A673 (cell line): ENCODE measurements around the gene LPIN2. TPM values are rescaled to one million over a fixed set of nuclear protein-coding genes. Genes with fewer than 3 reads are reported as not detected.
"Not testable (repeated sequence)": the region's sequence is repeated elsewhere in the genome, so short reads cannot be mapped to it uniquely, and the experiment has no call there.

ENCODE experiments used
- BruUV-seq: library from RNA; stranded (reverse); fragments of 400-500 nt; replicated peaks from 2 replicates; lab custom pipeline; 2021; lab: Mats Ljungman, UMichigan
- CTCF ChIA-PET: fragments of 300-600 bp; sonication (Branson Sonifier 250); formaldehyde crosslinking; loops from one replicate; lab custom pipeline; 2022; ENCODE audit warnings: antibody characterized with exemption; lab: Charles Lee
- POLR2A ChIA-PET: fragments of 300-600 bp; sonication (Branson Sonifier 250); formaldehyde crosslinking; loops from one replicate; lab custom pipeline; 2022; ENCODE audit warnings: antibody characterized with exemption; ENCODE audit not compliant: low non-redundant PET; lab: Charles Lee
- DNase-seq: peaks from one replicate; pipeline ENCODE4 v3.0.0-alpha.2; 2015; ENCODE audit warnings: low spot score
- H3K27ac ChIP-seq: fragments of 200-600 bp; sonication (generic); 2 replicates; pipeline ENCODE4 v1.5.1; 2016; ENCODE audit warnings: mixed run types, low read depth, mild to moderate bottlenecking, mixed read lengths, antibody characterized with exemption, low read length; ENCODE audit not compliant: poor library complexity, severe bottlenecking
- H3K27me3 ChIP-seq: fragments of 200-600 bp; sonication (generic); replicated peaks from 2 replicates; pipeline ENCODE4 v1.6.1; 2017; ENCODE audit warnings: mixed run types, low read depth, mild to moderate bottlenecking, mixed read lengths, antibody characterized with exemption, low read length; ENCODE audit not compliant: insufficient read depth, poor library complexity
- H3K36me3 ChIP-seq: fragments of 200-600 bp; sonication (generic); 2 replicates; pipeline ENCODE4 v1.6.1; 2016; ENCODE audit warnings: mixed run types, mild to moderate bottlenecking, mixed read lengths, antibody characterized with exemption, low read length; ENCODE audit not compliant: insufficient read depth, poor library complexity, severe bottlenecking
- H3K4me1 ChIP-seq: fragments of 200-600 bp; sonication (generic); 2 replicates; pipeline ENCODE4 v1.6.1; 2017; ENCODE audit warnings: mixed run types, mild to moderate bottlenecking, mixed read lengths, antibody characterized with exemption, low read length; ENCODE audit not compliant: insufficient read depth, poor library complexity, severe bottlenecking
- H3K4me3 ChIP-seq: fragments of 200-600 bp; sonication (generic); 2 replicates; pipeline ENCODE4 v1.5.1; 2016; ENCODE audit warnings: low read depth, mixed run types, mild to moderate bottlenecking, mixed read lengths, low read length; ENCODE audit not compliant: poor library complexity, severe bottlenecking
- H3K9me3 ChIP-seq: fragments of 200-600 bp; sonication (generic); 2 replicates; pipeline ENCODE4 v1.6.1; 2016; ENCODE audit warnings: mixed run types, low read depth, mild to moderate bottlenecking, mixed read lengths, antibody characterized with exemption, low read length; ENCODE audit not compliant: poor library complexity, severe bottlenecking
- CTCF ChIP-seq: fragments of 300-800, 200-600 bp; sonication (generic); conservative IDR thresholded peaks from 2 replicates; pipeline ENCODE4 v1.5.1; 2017; ENCODE audit warnings: low read depth, mild to moderate bottlenecking, antibody characterized with exemption, low read length, moderate library complexity, mixed read lengths
- EZH2 ChIP-seq: fragments of 200-600 bp; sonication (generic); IDR thresholded peaks from 2 replicates; pipeline ENCODE4 v1.6.1; 2017; ENCODE audit warnings: borderline replicate concordance, low read depth, mild to moderate bottlenecking, mixed read lengths, antibody characterized with exemption, low read length; ENCODE audit not compliant: poor library complexity, severe bottlenecking
- intact Hi-C: fragments of 100-400 bp; cut with micrococcal nuclease; formaldehyde crosslinking; loops from one replicate; pipeline ENCODE4 v1.10.0; 2022; ENCODE audit not compliant: unreplicated experiment
- total RNA-seq: library from RNA; stranded (reverse); gene quantifications from 2 replicates; pipeline ENCODE4 v1.2.3, GENCODE V29; 2021

LPIN2 gene
- total RNA-seq, 1 experiment from 2014 or later, result 22.5 TPM

- intact Hi-C loops, result no loop called here
- no peak for DNase-seq
- ChIA-PET CTCF (no interaction called here), POLR2A (no interaction called here)
- TF ChIP-seq CTCF (no peak), EZH2 (no peak)
- Histone ChIP-seq H3K9me3 (peaks cover 8% of the 10 kb centered on the region), H3K4me1 (peaks cover 7% of the 10 kb centered on the region), H3K36me3 (peaks cover 20% of the 10 kb centered on the region), H3K27ac (no peak overlapping the region), H3K27me3 (no peaks in the 10 kb centered on the region), H3K4me3 (no peak overlapping the region)
- no TSS peak for BruUV-seq
Observed at GRCh38 chr18:3008541-3008940, 4.4 kb downstream of the LPIN2 start.

- H3K27ac ChIP-seq, result no peak overlapping the region
- peaks cover 6% of the 10 kb centered on the region for H3K4me1 ChIP-seq
- peaks cover 8% of the 10 kb centered on the region for H3K9me3 ChIP-seq
- POLR2A ChIA-PET, result interaction anchor here (0.6 kb wide), 1 partner anchor 238 kb away, joined by 3 read pairs; no protein-coding TSS in a partner anchor
- BruUV-seq, result no TSS peak
- TF ChIP-seq EZH2, result no peak
- intact Hi-C loops, result no loop called here
- DNase-seq, result no peak
- H3K4me3 ChIP-seq, result no peak overlapping the region
- H3K27me3 ChIP-seq, result no peaks in the 10 kb centered on the region
- CTCF ChIA-PET, result interaction anchor here (0.6 kb wide), 1 partner anchor 50 kb away, joined by 4 read pairs; no protein-coding TSS in a partner anchor
- peaks cover 20% of the 10 kb centered on the region for H3K36me3 ChIP-seq
Observed at GRCh38 chr18:3007491-3007890, 5.5 kb downstream of the LPIN2 start.

- peaks cover 14% of the 10 kb centered on the region for H3K9me3 ChIP-seq
- no peaks in the 10 kb centered on the region for H3K4me1 ChIP-seq
- no TSS peak for BruUV-seq
- H3K36me3 ChIP-seq, result peaks cover 16% of the 10 kb centered on the region
- ChIA-PET CTCF (interaction anchor here (0.7 kb wide), 1 partner anchor 21 kb away, joined by 6 read pairs; no protein-coding TSS in a partner anchor), POLR2A (interaction anchor here (0.6 kb wide), 1 partner anchor 1098 kb away, joined by 3 read pairs; no protein-coding TSS in a partner anchor)
- H3K27me3 ChIP-seq, result no peaks in the 10 kb centered on the region
- TF ChIP-seq CTCF (no peak), EZH2 (no peak)
- no peak for DNase-seq
- H3K4me3 ChIP-seq, result no peak overlapping the region
- no peak overlapping the region for H3K27ac ChIP-seq
- intact Hi-C loops, result no loop called here
Observed at GRCh38 chr18:3005462-3005861, 7.5 kb downstream of the LPIN2 start.

GRCh38 chr18:3003766-3004165 lies 9.2 kb downstream of the LPIN2 start:
- intact Hi-C loops, POLR2A ChIA-PET, H3K4me3 ChIP-seq, CTCF ChIA-PET, H3K4me1 ChIP-seq, H3K27me3 ChIP-seq, DNase-seq, BruUV-seq, H3K27ac ChIP-seq: not testable (repeated sequence)
- Histone ChIP-seq H3K9me3 (peaks cover 14% of the 10 kb centered on the region), H3K36me3 (peaks cover 16% of the 10 kb centered on the region)
